Measurements from ENCODE around the gene GRK2. TPM values are rescaled to one million over a fixed set of nuclear protein-coding genes. Genes with fewer than 3 reads are reported as not detected.
A peak's percentile ranks its signal among the peaks of the same experiment; 100 is the strongest.

GRK2 gene
- polyA plus RNA-seq, 1 donor from 2014 or later = 47.3 TPM

DNA sequence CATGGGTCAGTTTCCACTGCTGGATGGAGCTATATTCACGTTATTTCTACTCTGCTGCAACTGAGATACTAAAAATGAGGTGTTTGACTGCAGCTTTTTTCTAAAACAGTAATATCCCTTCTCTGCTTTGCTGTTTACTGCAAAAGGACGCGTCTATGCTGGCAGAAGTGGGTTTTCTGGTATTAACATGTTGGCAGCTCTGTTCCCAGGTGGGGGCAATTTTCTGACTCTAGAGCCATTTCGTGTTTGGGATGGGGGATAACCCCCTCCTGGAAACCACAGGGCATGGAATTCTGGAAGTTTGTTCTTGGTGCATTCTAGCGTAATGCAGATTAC lies 4.9 kb downstream of the GRK2 start:
- Histone ChIP-seq H3F3A (ENCODE audit: insufficient read depth, low read length, poor library complexity, severe bottlenecking) (no peaks in the 10 kb centered on the region), H3K9ac (ENCODE audit: low read length) (peak overlapping the region; percentile 51), H3K36me3 (ENCODE audit: insufficient read depth, low read length) (no peaks in the 10 kb centered on the region), H3K9me2 (ENCODE audit: insufficient read depth, low read length) (no peaks in the 10 kb centered on the region), H3K27ac (ENCODE audit: low read length) (peak overlapping the region; percentile 70), H2AFZ (ENCODE audit: low read depth, low read length) (no peak overlapping the region), H3K27me3 (ENCODE audit: insufficient read depth, low read depth, low read length) (no peaks in the 10 kb centered on the region), H3K4me3 (ENCODE audit: low read length) (peak overlapping the region; percentile 93), H3K4me2 (ENCODE audit: low read length) (peak overlapping the region; percentile 28), H3K9me3 (ENCODE audit: low read length) (no peaks in the 10 kb centered on the region), H3K79me2 (replicated peaks; ENCODE audit: insufficient read depth, low read length) (peaks cover 46% of the 10 kb centered on the region), H4K20me1 (ENCODE audit: insufficient read depth) (no peaks in the 10 kb centered on the region)
- TF ChIP-seq, protein P1, sequence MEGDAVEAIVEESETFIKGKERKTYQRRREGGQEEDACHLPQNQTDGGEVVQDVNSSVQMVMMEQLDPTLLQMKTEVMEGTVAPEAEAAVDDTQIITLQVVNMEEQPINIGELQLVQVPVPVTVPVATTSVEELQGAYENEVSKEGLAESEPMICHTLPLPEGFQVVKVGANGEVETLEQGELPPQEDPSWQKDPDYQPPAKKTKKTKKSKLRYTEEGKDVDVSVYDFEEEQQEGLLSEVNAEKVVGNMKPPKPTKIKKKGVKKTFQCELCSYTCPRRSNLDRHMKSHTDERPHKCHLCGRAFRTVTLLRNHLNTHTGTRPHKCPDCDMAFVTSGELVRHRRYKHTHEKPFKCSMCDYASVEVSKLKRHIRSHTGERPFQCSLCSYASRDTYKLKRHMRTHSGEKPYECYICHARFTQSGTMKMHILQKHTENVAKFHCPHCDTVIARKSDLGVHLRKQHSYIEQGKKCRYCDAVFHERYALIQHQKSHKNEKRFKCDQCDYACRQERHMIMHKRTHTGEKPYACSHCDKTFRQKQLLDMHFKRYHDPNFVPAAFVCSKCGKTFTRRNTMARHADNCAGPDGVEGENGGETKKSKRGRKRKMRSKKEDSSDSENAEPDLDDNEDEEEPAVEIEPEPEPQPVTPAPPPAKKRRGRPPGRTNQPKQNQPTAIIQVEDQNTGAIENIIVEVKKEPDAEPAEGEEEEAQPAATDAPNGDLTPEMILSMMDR (IDR thresholded peaks at IDR 0.05; ENCODE audit: poor library complexity, severe bottlenecking) = no peak
- TF ChIP-seq EZH2 (IDR thresholded peaks at IDR 0.05; ENCODE audit: borderline replicate concordance, insufficient read depth, low read length, poor library complexity, severe bottlenecking) (no peak), RAD21 (conservative IDR thresholded peaks at IDR 0.05) (no peak), TAF1 (IDR thresholded peaks at IDR 0.05; ENCODE audit: low read depth) (no peak), SMC3 (conservative IDR thresholded peaks at IDR 0.05; ENCODE audit: poor library complexity) (no peak), POLR2AphosphoS5 (IDR thresholded peaks at IDR 0.05) (no peak), MXI1 (conservative IDR thresholded peaks at IDR 0.05; ENCODE audit: poor library complexity, severe bottlenecking) (no peak), EP300 (conservative IDR thresholded peaks at IDR 0.05; ENCODE audit: poor library complexity, severe bottlenecking) (no peak)
- TF ChIP-seq, protein P2, sequence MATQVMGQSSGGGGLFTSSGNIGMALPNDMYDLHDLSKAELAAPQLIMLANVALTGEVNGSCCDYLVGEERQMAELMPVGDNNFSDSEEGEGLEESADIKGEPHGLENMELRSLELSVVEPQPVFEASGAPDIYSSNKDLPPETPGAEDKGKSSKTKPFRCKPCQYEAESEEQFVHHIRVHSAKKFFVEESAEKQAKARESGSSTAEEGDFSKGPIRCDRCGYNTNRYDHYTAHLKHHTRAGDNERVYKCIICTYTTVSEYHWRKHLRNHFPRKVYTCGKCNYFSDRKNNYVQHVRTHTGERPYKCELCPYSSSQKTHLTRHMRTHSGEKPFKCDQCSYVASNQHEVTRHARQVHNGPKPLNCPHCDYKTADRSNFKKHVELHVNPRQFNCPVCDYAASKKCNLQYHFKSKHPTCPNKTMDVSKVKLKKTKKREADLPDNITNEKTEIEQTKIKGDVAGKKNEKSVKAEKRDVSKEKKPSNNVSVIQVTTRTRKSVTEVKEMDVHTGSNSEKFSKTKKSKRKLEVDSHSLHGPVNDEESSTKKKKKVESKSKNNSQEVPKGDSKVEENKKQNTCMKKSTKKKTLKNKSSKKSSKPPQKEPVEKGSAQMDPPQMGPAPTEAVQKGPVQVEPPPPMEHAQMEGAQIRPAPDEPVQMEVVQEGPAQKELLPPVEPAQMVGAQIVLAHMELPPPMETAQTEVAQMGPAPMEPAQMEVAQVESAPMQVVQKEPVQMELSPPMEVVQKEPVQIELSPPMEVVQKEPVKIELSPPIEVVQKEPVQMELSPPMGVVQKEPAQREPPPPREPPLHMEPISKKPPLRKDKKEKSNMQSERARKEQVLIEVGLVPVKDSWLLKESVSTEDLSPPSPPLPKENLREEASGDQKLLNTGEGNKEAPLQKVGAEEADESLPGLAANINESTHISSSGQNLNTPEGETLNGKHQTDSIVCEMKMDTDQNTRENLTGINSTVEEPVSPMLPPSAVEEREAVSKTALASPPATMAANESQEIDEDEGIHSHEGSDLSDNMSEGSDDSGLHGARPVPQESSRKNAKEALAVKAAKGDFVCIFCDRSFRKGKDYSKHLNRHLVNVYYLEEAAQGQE (IDR thresholded peaks at IDR 0.05; ENCODE audit: borderline replicate concordance) = no peak

DNA sequence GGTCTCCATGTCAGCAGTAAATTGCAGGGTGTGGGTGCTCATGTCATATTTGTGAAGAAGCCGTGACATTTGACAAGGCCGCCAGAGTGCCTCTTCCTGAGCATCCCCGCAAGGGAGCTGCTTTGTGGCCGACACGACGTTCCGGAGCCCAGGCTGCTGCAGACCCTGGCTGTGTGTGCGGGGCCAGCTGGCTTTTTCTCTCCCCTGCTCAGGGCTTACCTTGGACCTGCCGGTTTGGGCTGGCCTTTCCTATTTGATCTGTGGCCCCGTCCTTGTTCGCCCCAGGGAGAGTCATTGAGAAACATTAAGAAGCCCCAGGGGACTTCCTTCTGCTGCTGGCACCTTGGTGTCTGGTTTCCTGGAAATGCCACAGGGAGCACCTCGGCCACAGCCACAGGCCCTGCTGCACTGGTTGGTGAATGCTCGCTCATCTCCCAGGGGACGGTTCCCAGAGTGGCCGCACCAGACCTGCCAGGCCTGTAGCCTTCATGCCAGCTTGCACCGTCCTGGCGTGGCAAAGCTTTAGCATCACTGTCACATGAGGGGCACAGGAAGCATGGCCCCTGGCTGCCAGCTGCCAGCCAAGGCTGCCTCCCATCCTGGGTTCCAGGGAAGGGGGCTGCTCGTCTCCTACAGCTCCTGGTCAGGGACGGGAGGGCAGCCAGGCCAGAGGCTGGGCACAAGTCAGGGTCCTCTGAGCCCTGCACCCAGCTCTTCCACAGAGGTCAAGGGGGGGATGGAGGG lies 5.4 kb downstream of the GRK2 start:
- Histone ChIP-seq H3K9me3 (ENCODE audit: low read length) (no peaks in the 10 kb centered on the region), H3K9me2 (ENCODE audit: insufficient read depth, low read length) (no peaks in the 10 kb centered on the region), H3K79me2 (replicated peaks; ENCODE audit: insufficient read depth, low read length) (peaks cover 45% of the 10 kb centered on the region), H3K36me3 (ENCODE audit: insufficient read depth, low read length) (no peaks in the 10 kb centered on the region), H3K27ac (ENCODE audit: low read length) (peak overlapping the region; percentile 70), H3K9ac (ENCODE audit: low read length) (peak overlapping the region; percentile 51), H3K27me3 (ENCODE audit: insufficient read depth, low read depth, low read length) (no peaks in the 10 kb centered on the region), H4K20me1 (ENCODE audit: insufficient read depth) (no peaks in the 10 kb centered on the region), H3F3A (ENCODE audit: insufficient read depth, low read length, poor library complexity, severe bottlenecking) (no peaks in the 10 kb centered on the region), H3K4me3 (ENCODE audit: low read length) (peak overlapping the region; percentile 93), H3K4me2 (ENCODE audit: low read length) (peak overlapping the region; percentile 28), H2AFZ (ENCODE audit: low read depth, low read length) (no peak overlapping the region)
- TF ChIP-seq POLR2AphosphoS5 (IDR thresholded peaks at IDR 0.05) (peak; percentile 61), EZH2 (IDR thresholded peaks at IDR 0.05; ENCODE audit: borderline replicate concordance, insufficient read depth, low read length, poor library complexity, severe bottlenecking) (no peak)

Data from neural cell (in vitro differentiated cells).